Activated CD4-positive, alpha-beta T cell treated with anti-CD3 and anti-CD28 coated beads for 24 hours (primary cell): ENCODE data around the gene RPL18.
"Not testable (repeated sequence)": the region's sequence is repeated elsewhere in the genome, so short reads cannot be mapped to it uniquely, and the experiment has no call there.

Experiments
- DNase-seq, 2 donors: peaks; one replicate each; pipeline ENCODE4 v3.0.0-alpha.2; 2020; ENCODE audit warnings: low read depth in 2 of 2

The RPL18 gene

DNA sequence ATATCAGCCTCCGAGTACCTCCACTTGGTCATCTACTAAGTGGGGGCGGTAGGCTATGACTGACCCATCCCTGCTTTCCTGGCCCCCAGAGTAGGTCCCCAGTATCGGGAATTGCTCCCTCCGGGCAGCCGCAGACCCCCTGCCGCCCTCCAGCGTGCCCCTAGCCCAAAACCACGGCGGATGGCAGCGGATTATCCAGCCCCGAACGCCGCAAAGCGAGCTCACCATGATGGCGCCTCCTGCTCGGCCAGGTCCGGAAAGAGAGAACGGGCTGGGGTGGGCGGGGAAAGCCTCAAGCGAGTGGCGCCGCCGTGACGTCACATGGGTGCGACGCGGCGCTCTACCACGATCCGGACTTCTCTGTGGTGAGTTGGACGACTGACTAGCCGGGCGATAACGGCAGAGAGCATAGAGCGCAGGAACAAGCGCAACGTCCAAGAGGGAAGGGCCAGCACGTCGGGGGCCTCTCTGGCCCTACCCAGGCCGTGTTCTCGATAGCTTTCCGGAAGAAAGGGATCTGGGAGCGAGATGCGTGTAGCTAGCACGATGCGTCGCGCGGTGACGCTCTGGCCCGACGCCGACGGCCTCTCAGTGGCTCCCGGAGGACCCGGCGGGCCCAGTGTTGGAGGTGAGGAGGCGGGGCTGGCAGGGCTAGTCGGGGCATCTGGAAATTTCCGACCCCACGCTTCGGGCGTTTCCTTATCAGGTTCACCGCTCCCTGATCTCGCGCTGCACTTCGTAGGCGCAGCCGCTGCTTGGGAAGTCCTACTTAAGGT, at the start of gene RPL18, which contains the start of gene SPHK2:
Gene RPL18 (minus strand): TSS at position 263 of the 776 bp plus-strand sequence. CDS start 35 bp downstream, at position 228.
Gene SPHK2 (plus strand): TSS at position 591 of the 776 bp plus-strand sequence. CDS start 1,009 bp downstream, outside the sequence.
- peak; percentile 90 to 94 for DNase-seq

DNA sequence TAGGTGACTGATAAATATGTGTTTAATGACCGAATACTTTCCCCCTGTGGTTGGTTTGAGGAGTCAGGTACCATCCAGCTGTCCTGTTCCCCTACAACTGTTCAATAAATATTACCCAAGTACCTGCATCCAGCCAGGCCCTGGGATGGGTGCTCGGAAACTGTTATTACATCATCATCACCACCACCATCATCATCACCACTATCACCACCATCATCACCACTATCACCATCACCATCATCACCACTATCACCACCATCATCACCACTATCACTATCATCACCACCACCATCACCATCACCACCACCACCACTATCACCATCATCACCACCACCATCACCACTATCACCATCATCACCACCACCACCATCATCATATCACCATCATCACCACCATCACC, 49.8 kb upstream of the RPL18 start:
- no peak for DNase-seq

DNA sequence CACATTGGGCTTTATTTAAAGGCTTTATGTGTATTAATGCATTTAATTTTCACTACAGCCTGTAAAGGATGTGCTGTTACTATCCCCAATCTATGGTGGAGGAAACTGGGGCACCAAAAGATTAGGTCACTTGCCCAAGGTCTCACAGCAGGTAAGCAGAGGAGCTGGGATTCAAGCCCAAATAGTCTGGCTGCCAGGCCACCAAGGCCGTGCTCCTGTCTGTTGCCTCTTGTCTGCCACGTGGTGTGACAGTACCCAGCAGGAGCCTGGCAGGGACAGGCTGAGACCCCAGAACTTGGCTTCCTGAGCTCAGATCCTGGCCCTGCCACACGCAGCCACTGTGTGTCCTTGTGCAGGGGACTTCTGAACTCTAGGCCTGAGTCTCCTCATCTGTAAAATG, 49.4 kb upstream of the RPL18 start:
- DNase-seq = no peak

DNA sequence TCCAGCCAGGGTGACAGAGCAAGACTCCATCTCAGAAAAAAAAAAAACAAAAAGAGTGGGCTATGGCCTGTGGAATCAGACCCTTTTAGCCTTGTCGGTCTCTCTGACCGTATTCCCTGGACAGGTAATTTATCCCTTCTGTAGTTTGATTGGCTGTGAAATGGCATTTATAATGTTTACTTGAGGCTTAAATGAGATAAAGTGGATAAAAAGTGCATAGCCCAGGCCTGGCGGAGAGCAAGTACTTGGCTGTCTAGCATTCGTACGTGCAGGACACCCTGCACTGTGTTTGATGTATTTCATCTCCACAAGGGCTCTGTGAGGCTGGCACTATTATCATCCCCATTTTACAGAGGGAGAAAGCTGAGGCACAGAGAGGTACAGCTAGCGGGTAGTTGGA, 46.8 kb upstream of the RPL18 start:
- no peak for DNase-seq

DNA sequence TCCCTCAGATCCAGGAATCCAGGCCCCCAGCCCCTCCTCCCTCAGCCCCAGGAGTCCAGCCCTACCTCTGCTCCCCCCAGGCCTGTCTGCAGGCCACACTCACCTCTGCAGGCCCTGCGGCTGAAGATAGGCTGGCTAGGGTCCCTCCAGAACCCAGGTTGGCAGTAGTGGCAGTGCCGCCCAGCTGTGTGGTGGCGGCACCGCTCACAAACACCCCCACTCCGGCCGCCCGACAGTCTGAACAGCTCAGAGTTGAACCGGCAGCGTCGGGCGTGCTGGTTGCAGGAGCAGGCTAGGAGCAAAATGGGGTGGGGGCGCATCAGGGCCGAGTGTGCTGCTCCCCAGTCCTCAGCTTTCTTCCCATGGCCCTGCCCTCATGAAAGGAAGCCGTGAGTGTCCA, 45.5 kb upstream of the RPL18 start:
- no peak for DNase-seq

DNA sequence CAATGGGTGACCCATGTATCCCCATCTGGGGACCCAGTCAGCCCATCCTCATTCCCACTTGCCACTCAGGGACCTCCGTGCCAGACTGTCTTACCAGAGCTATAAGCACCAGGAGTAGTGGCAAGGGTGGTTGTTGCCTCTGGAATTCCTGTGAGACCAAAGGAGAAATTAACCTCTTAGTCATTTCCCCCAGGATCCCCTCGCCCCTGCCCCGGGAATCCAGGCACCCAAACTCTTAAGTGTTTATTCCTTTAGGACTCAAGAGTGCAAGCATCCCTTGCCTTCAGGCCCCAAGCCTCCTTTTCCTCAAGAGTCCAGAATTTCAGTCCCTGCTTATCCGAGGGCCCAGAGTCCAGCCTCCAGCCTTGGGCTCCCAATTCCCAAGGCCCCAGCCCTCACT, 44.7 kb upstream of the RPL18 start:
- DNase-seq = no peak

DNA sequence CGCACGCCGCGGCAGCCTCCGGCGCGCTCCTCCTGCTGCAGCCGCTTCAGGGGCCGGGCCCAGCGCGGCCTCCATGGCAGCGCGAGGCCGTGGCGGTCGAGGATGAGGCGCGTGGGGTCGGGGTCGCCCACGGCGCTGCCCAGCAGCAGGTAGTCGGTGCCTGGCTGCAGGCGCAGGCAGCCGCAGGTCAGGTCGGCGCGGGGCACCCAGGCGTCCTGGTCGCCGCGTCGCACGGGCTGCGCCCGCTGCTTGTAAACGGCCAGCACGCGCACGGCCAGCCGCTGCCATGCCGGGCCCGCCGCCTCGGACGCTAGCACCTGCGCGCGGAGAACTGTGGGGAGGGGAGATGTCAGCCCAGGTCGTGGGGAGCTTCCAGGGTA, 42.7 kb upstream of the RPL18 start:
- no peak for DNase-seq

DNA sequence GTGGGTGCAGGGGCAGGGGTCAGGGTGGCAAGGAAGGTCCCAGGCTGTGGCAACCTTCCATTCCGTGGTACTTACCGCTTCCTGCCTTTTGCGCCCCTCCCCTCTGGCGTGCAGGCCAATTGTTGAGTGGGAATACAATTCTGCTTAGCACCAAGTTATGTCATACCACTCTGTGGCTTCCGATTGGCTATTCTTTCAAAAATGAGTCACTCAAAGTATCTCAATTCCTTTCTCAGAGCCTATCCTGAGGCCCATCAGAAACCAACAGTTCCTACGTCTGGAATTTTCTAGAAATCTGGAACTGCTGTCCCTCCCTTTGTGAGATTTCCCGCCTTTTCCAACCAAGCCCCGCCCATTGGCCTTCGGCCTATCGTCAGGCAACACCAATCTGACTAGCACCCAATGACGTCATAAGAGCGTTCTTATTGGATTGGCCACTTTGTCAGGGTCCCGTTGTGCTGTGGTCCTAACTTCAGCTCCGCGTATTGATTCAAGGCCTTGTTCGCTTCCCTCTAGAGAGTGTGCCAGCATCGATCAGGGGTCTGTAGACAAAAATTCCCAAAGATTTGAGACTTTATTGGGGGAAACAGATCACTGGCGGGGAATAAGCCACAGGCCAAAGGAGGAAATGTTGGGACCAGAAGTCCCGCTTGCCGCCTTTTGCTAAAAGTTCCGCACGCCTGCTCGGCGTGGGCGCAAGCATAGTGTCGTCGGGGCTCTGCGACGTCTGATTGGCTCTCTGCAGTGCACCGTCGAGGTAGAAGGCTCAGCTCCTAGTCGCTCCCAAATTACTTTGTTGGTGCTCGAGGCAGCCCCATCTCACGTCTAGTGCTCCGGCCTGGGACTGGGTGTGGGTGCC, 42.1 kb upstream of the RPL18 start:
- DNase-seq = peak; percentile 76 to 77

DNA sequence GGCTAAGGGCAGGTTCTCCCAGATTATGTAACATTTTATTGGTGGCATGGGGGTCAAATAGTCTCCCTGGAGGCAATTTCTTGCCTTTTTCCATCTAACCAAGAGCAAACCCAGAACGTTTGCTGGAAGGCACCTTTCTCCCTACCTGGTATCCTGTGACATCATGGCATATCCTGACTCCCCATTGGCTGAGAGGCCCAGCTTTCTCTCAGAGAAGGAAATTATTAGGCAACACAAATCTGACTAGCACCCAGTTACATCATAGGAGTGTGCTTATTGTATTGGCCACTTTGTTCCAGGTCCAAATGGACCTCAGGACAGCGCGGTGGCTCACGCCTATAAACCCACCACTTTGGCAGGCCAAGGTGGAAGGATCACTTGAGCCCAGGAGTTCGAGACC, 40.8 kb upstream of the RPL18 start:
- no peak for DNase-seq

DNA sequence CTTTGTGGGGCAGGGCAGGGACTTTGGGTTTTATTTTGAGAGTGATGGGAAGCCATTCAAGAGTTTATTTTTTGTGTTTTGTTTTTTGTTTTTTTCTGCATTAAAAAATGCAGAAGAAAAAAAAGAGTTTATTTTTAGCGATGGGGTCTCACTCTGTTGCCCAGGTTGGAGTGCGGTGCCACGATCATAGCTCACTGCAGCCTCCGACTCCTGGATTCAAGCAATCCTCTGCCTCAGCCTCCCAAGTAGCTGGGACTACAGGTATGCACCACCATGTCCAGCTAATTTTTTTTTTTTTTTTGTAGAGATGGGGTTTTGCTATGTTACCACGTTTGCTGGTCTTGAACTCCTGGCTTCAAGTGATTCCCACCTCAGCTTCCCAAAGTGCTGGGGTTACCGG, 39.5 kb upstream of the RPL18 start:
- no peak for DNase-seq

DNA sequence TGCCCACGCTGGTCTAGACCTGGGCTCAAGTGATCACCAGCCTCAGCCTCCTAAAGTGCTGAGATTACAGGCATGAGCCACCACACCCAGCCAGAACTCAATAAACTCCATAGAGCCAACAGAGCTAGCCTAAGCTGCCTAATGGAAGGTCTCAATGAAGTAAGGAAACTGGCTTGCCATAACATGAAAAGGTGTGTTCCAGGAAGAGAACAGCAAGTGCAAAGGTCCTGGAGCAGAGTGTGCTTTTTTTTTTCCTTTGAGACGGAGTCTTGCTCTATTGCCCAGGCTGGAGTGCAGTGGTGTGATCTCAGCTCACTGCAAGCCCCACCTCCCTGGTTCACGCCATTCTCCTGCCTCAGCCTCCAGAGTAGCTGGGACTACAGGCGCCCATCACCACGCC, 38.9 kb upstream of the RPL18 start:
- DNase-seq = not testable (repeated sequence)

DNA sequence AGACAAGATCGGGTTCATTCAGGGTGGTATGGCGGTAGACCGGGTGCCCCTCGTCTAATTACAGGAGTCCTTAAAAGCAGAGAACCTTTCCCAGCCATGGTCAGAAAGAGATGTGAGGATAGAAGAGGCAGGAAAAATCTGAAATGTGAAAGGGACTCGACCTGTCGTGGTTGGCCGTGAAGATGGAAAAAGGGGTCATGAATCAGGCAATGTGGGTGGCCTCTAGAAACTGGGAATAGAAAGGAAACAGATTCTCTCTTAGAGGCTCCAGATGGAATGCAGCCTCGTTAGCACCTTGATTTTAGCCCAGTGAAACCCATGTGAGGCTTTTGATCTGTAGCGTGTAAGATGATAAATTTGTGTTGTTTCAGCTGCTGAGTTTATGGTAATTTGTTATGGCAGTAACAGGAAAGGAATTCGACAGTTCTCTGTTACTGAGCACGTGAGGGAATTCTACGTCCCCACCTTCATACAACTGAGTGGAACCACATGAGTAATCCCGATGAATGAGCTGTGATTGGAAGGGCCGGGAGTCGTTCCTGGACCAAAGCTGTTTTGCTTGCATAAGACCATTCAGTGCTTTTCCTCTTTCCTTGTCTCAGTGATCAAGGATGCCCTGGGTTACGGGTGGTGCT, 38.0 kb upstream of the RPL18 start:
- no peak for DNase-seq

DNA sequence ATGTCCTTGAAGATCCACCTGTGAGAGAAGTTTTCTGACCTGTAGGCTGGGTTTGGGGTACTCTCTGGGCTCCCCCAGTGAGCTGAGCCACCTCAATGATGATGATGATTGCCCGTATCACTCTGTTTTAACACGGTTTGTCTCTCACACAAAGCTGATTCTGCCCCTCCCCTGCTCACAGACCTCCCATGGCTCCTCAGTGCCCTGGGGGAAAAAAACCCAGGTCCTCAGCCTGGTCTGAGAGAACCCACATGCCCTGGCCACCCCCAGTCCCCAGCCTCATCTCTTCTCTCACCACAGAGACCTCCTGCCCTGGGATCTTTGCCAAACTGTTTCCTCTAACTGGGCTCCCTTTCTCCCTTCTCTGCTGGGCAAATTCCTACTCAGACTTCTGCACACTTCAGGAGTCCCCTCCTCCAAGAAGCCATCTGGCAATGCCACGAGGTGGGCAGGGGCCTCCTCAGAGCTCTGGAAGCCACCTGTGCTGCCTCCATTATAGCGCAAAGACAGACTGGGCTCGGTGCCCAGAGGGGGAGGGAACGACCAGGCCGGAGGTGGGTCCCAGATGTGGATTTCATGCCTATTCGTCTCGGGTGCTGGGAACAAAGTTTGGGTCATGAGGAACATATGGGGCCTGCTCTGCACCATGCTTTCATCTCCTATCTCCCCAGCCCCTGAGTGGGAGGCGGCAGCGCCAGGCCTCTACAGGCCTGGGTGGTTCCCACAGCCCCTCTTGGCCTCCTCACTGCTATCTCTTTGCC, 35.5 kb upstream of the RPL18 start:
- DNase-seq = no peak

DNA sequence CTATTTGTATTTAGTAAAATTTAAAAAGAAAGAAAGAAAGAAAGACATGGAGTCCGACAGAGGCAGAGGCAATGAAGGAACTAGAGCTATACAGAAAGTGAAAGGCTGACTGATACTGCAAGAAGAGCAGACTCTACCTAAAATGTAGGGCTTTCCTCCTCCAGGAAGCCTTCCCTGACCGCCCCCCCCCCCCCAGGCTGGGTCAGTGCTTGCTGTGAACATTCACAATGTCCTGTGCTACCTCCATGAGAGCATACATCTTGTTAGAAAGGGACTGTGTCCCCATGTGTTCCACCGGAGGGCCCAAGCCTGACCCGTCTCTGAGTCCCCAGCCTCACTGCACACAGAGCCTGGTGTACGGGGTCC, 32.7 kb upstream of the RPL18 start:
- no peak for DNase-seq

DNA sequence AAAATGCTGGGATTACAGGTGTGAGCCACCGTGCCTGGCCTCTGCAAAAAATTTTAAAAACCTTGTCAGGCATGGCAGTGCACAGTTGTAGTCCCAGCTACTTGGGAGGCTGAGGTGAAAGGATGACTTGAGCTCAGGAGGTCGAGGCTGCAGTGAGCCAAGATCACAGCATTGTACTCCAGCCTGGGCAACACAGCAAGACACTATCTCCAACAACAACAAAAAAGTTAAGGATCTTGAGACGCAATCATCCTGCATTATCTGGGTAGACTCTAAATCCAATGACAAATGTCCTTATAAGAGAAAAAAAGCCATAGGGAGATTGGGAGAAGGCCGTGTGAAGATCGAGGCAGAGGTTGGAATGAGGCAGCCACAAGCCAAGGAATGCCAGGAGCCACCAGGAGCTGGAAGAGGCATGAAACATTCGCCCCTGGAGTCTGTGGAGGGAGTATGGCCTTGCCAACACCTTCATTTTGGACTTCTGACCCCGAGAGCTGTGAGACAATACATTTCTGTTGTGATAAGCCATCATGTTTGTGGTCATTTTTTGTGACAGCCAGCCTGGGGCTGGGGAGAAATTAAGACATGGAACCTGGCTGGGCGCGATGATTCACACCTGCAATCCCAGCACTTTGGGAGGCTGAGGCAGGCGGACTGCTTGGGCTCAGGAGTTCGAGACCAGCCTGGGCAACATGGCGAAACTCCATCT, 32.1 kb upstream of the RPL18 start:
- DNase-seq = no peak

DNA sequence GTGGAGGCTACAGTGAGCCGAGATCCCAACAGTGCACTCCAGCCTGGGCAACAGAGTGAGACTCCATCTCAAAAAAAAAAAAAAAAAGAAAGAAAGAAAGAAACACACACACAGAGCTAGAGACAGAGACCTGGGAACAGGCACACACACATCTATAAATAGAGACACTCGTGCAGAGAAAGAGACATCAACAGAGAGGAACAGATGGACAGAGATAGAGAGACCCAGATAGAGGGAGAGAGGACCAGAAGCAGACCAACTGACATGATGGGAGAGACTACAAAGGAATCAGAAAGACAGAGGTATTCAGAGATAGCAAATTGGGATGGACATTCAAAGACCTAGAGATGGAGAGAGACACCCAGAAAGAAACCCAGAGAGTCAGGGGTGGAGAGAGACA, 29.2 kb upstream of the RPL18 start:
- DNase-seq = no peak

DNA sequence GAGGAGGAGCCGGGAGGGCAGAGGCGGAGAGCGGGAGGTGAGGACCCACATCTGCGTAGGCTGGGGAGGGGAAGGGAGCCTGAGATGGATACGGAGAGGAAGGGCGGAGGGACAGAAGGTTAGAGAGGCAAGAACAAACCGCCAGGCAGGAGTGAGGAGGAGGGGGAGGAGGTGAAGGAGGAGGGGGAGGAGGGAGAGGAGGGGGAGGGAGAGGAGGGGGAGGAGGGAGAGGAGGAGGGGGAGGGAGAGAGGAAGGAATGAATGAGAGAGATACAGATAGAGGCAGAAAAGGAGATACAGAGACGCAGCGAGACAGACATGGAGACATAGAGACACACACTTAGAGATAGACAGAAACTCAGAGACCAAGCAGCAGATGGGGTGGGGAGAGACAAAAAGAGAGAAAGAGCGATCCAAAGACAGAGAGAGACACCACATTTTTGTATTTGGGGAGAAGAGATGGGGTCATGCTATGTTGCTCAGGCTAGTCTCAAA, 27.8 kb upstream of the RPL18 start:
- DNase-seq = no peak

DNA sequence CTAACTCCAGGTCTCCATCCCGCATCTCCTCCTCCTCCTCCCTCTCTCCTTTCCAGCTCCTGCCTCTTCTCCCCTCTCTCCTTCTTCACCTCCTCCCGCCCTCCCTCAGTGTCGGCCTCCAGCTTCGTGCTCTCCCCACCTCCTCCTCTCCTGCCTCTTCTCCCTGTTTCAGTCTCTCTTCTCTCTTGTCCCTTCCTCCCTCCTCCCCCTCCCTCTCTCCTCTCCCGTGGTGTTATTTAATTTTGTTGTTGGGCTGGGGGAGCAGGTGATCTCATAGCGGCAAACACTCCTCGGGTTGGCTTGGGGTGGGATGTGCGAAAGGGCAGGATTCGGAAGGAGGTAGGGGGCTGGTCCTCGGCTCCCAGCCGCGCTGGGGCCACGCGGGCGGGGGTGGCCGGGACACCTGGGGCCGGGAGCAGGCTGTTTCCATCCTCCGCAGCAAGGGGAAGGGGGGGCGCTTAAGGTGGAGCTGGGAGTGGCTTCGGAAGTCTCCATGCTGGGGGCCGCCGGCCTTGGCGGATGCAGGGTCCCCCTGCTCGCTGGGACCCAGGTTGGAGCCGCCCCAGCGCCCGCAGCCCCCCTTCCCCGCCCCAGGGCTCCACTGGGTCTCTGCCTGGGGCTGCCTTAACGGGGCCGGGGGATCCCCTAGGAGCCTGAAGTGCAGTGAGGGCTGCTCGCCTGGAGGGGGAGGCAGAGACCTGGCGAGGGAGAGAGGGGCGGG, 27.2 kb upstream of the RPL18 start, which contains the start of gene CA11:
Gene CA11 (minus strand): TSS at position 187 of the 721 bp plus-strand sequence. CDS start 555 bp downstream, outside the sequence.
- DNase-seq = peak; percentile 77 to 87

DNA sequence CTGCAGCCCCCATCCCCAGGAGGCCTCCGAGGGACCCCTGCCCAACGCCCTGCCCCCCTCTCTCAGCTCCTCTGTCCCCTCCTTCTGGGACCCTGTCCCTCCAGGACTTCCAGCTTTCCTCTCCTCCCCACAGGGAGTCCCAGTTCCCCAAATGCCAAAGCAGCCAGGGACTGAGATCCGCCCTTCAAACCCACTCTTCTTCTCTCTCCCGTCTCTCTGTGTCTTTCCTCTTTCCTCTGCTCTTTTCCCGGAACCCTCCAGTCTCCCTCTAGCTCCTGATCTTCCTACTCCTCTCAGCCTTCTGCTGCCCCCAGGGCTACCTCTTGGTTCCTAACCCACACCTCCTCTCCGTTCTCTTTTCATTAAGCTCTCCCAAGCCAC, 26.6 kb upstream of the RPL18 start:
- DNase-seq = no peak
